Measurements from ENCODE around the gene METRN.
A peak's percentile ranks its signal among the peaks of the same experiment; 100 is the strongest.
"Not testable (repeated sequence)": the region's sequence is repeated elsewhere in the genome, so short reads cannot be mapped to it uniquely, and the experiment has no call there.

METRN gene

DNA sequence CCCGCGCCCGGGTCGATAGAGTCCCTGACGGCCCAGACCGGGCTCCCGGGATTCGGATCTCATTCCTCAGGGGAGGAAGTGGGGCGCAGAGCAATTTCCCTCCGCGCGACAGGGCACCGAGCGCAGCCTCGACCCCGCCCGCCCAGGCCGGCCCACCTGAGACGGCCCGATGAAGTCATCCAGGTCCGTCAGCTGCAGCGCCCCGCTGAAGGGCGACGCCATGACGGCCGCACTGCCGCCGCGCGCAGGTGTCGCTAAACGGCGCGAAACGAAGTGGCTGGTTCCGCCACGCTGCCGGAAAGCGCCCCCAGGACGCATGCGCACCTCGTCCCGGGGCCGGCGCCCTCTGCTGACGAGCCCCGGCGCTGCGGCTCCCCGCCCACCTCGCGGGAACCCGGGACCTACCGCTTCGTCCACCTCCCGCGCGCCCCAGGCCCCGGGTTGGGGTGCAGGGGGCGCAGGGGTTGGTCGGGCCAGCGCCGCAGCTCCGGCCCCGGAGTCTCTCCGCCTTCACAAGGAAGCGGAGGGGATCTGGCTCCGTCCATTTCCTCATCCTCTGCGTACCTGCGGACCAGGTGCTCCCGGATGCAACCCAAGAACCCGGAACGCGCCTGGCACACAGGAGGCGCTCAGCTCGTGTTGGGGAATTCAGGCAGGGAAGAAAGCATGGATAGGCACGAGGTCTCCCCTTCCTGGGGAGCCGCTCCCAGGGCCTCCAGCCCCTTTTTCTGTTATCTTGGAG is 26.0 kb downstream of the METRN start, which contains the start of gene CIAO3:
Gene CIAO3, minus strand, starts transcription at position 234 of the 742 bp plus-strand sequence. Its CDS starts 12 bp downstream, at position 222.
- peaks cover 0 to 11% (median 0%) of the 10 kb centered on the region in 11 experiments; a peak in 2 of 22 replicates for H4K20me1 ChIP-seq
- peaks cover 37 to 60% (median 52%) of the 10 kb centered on the region in 10 experiments for H3K4me1 ChIP-seq
- H3K9me3 ChIP-seq (replicated peaks in 1 of 11): no peaks in the 10 kb centered on the region
- peak within 1 kb of the TSS; percentile 81 to 92 (median 87) for H3K9ac ChIP-seq
- peak within 1 kb of the TSS; percentile 87 to 100 (median 99) for H3K4me2 ChIP-seq
- H3K4me3 ChIP-seq: peak within 1 kb of the TSS; percentile 71 to 98 (median 91)
- H3K27ac ChIP-seq: peak within 1 kb of the TSS; percentile 40 to 84 (median 74)
- H3K36me3 ChIP-seq: peaks cover under 1 to 21% (median 13%) of the 10 kb centered on the region in 11 experiments; a peak in 17 of 22 replicates
- no peak for TF ChIP-seq Cebpa-rat (IDR thresholded peaks at IDR 0.05)
- H3K27me3 ChIP-seq: no peaks in the 10 kb centered on the region

GRCh38 chr16:741986-742629 is 27.2 kb downstream of the METRN start:
- H3K4me1 ChIP-seq: peaks cover 28 to 48% (median 40%) of the 10 kb centered on the region in 10 experiments
- H3K4me3 ChIP-seq: no peak overlapping the region
- peaks cover 0 to 9% (median 2%) of the 10 kb centered on the region in 11 experiments; a peak in 13 of 22 replicates for H3K36me3 ChIP-seq
- H3K9ac ChIP-seq: no peak overlapping the region
- TF ChIP-seq Cebpa-rat (IDR thresholded peaks at IDR 0.05): no peak
- H3K9me3 ChIP-seq (replicated peaks in 1 of 11): no peaks in the 10 kb centered on the region
- peaks cover 0 to 6% (median 0%) of the 10 kb centered on the region in 11 experiments; a peak in 2 of 22 replicates for H4K20me1 ChIP-seq
- H3K27me3 ChIP-seq: no peaks in the 10 kb centered on the region
- no peak overlapping the region for H3K27ac ChIP-seq
- peak overlapping the region in 4 of 11 experiments; percentile 11 to 40 (median 18); a peak in 5 of 22 replicates for H3K4me2 ChIP-seq

DNA sequence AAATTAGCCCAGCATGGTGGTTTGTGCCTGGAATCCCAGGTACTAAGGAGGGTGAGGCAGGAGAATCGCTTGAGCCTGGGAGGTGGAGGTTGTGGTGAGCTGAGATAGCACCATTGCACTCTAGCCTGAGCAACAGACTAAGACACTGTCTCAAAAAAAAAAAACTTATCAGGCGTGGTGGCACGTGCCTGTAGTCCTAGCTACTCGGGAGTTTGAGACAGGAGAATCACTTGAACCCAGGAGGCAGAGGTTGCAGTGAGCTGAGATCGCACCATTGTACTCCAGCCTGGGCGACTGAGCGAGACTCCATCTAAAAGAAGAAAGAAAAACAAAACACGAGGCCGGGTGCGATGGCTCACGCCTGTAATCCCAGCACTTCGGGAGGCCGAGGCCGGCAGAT is 28.0 kb downstream of the METRN start:
- not testable (repeated sequence) for H3K4me2 ChIP-seq; H4K20me1 ChIP-seq; H3K36me3 ChIP-seq; H3K27ac ChIP-seq; H3K9ac ChIP-seq; H3K9me3 ChIP-seq (replicated peaks in 1 of 11); H3K4me3 ChIP-seq; H3K27me3 ChIP-seq
- H3K4me1 ChIP-seq: peaks cover 20 to 40% (median 32%) of the 10 kb centered on the region in 10 experiments

- Histone ChIP-seq H3K4me1 (peaks cover 12 to 30% (median 22%) of the 10 kb centered on the region in 10 experiments), H3K36me3 (0 out of 22 replicates have a peak, but pooled peaks cover 0 to 5% (median 0%) of the 10 kb centered on the region in 11 experiments), H3K9me3 (replicated peaks in 1 of 11) (no peaks in the 10 kb centered on the region), H3K9ac (no peak overlapping the region), H4K20me1 (peaks cover 0 to 6% (median 0%) of the 10 kb centered on the region in 11 experiments; a peak in 2 of 22 replicates), H3K27ac (no peak overlapping the region), H3K4me3 (no peak overlapping the region), H3K4me2 (no peak overlapping the region), H3K27me3 (no peaks in the 10 kb centered on the region)
- no peak for TF ChIP-seq Cebpa-rat (IDR thresholded peaks at IDR 0.05)
Measured at GRCh38 chr16:743794-744500, 29.0 kb downstream of the METRN start.

DNA sequence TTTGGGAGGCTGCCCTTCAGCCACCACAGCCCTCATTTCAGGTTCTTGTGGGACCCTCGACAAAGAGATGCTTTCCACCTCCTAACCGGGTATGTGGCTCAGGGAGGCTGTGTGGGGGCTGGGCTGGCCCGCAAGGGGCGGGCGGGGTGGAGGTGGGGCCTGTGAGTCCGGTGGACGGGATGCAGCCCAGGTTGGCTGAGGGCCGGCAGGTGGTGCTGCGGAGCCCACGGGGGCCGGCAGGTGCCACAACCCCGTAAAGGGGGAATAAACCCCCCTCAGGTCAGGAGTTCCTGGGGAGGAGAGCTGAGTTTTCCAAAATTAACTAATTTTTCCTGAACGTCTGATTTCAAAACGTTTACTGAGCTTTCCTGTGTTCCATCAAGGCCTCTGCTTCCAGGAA is 30.8 kb downstream of the METRN start:
- H3K4me2 ChIP-seq: no peak overlapping the region
- no peak overlapping the region for H3K9ac ChIP-seq
- no peaks in the 10 kb centered on the region for H3K9me3 ChIP-seq (replicated peaks in 1 of 11)
- no peaks in the 10 kb centered on the region for H3K36me3 ChIP-seq
- no peak for TF ChIP-seq Cebpa-rat (IDR thresholded peaks at IDR 0.05)
- H4K20me1 ChIP-seq: no peaks in the 10 kb centered on the region
- H3K4me1 ChIP-seq: peaks cover 0 to 15% (median 7%) of the 10 kb centered on the region in 10 experiments; a peak in 16 of 20 replicates
- no peak overlapping the region for H3K27ac ChIP-seq
- H3K4me3 ChIP-seq: no peak overlapping the region
- H3K27me3 ChIP-seq: no peaks in the 10 kb centered on the region

DNA sequence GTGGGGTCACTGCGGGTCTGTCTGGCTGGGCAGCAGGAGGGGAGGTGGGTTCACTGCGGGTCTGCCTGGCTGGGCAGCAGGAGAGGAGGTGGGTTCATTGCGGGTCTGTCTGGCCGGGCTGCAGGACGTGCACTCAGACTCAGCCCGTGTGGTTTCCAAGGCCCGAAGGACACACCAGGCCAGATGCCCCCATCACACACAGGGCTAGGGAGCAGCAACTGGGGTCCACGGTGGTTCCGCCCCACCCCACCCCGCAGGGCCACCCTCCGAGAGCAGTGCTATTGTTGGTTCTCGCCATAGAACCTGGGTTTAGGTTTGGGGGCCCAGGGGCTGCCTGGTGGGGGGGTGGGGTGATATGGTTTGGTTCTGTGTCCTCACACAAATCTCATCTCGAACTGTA is 31.7 kb downstream of the METRN start:
- no peaks in the 10 kb centered on the region for H3K27me3 ChIP-seq
- H3K9ac ChIP-seq: no peak overlapping the region
- H3K4me3 ChIP-seq: no peak overlapping the region
- no peaks in the 10 kb centered on the region for H3K36me3 ChIP-seq
- no peak for TF ChIP-seq Cebpa-rat (IDR thresholded peaks at IDR 0.05)
- H3K9me3 ChIP-seq (replicated peaks in 1 of 11): no peaks in the 10 kb centered on the region
- peaks cover 0 to 10% (median 2%) of the 10 kb centered on the region in 10 experiments; a peak in 9 of 20 replicates for H3K4me1 ChIP-seq
- H3K27ac ChIP-seq: no peak overlapping the region
- no peak overlapping the region for H3K4me2 ChIP-seq
- H4K20me1 ChIP-seq: no peaks in the 10 kb centered on the region

DNA sequence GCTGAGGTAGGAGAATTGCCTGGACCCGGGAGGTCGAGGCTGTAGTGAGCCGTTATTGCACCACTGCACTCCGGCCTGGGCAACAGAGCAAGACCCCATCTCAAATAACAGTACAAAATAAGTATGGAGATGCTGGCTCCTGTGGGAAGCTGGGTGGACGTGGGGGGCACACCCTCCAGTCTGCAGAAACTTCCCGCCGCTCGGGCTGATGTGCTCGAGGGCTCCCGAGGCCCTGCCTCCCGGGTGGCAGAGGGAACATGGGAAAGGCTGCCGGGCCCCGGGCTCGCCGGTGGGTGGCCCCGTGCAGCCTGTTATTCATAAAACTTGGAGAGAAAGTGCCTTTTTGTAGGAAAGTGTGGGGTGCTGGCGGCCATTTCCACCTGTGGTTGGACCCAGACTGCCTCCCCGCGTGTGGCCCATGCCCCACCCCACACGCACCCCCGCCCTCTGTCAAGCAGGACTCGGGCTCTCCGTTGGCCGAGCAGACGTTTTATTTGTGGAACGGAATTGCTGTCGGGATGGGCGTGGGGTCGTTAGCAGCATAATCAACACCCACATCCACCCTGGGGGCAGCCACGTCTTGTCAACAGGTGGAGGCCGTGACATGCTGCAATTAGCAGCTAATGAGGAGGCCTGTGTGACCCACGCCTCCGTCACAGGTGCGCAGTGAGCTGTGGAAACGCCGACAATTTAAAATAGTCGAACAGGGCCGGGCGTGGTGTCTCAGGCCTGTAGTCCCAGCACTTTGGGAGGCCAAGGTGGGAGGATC is 33.2 kb downstream of the METRN start:
- Histone ChIP-seq H3K27me3 (no peaks in the 10 kb centered on the region), H3K4me1 (peaks cover 0 to 15% (median 0%) of the 10 kb centered on the region in 10 experiments; a peak in 8 of 20 replicates), H3K9me3 (replicated peaks in 1 of 11) (no peaks in the 10 kb centered on the region), H3K4me3 (no peak overlapping the region), H4K20me1 (no peaks in the 10 kb centered on the region), H3K36me3 (no peaks in the 10 kb centered on the region), H3K27ac (no peak overlapping the region), H3K4me2 (no peak overlapping the region), H3K9ac (no peak overlapping the region)
- TF ChIP-seq Cebpa-rat (IDR thresholded peaks at IDR 0.05): no peak

GRCh38 chr16:749010-749409 is 34.1 kb downstream of the METRN start:
- no peaks in the 10 kb centered on the region for H3K9me3 ChIP-seq (replicated peaks in 1 of 11)
- H3K9ac ChIP-seq: no peak overlapping the region
- H3K27ac ChIP-seq: no peak overlapping the region
- H3K36me3 ChIP-seq: no peaks in the 10 kb centered on the region
- H3K4me2 ChIP-seq: no peak overlapping the region
- H3K4me3 ChIP-seq: no peak overlapping the region
- H3K27me3 ChIP-seq: no peaks in the 10 kb centered on the region
- no peak for TF ChIP-seq Cebpa-rat (IDR thresholded peaks at IDR 0.05)
- H3K4me1 ChIP-seq: peaks cover 0 to 24% (median 3%) of the 10 kb centered on the region in 10 experiments; a peak in 10 of 20 replicates
- no peaks in the 10 kb centered on the region for H4K20me1 ChIP-seq
